ENCODE results near the gene AMH.

Gene AMH

DNA sequence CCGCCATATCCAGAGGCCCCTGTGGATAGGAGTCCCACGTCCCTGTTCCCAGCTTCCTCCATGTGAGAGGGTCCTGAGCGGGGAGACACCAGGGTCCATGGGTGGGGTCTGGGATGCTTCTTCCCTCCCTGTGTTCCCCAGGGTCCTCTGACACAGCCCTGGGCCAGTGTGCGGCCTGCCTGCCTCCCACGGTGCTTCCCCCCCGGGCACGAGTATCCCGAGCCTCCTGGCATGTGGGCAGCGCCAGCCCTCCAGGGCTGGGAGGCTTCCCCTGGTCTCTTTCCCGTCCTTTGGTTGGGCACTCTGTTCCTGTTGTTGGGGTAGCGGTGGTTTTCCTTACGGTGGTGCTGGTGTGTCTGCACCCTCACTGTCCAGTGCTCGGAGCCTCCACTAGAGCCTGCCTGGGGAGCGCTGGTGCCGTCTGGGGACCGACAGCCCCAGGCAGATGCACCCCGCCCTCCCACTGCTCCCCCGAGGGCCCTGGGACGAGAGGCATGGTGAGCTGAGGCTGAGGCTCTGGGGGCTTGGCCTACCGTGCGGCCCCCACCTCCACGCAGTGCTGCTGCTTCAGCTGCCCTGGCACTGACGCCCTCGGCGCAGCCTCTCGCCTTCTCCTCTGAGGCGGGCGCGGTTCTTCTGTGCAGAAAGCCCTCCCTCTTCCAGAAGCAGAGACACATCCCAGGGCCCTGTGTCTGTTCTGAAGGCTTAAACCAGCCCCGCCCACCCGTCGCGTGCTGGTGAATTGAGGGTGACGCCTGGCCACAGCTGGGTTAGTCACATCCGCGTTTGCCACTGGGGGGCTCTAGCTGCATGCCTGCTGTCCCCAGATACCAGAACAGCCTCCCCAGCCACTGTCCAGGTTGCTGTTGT, 40.9 kb upstream of the AMH start:
- no peak overlapping the region for H3K27ac ChIP-seq
- TF ChIP-seq ZFX (IDR thresholded peaks at IDR 0.05; ENCODE audit: borderline replicate concordance): no peak
- TF ChIP-seq, protein P1, sequence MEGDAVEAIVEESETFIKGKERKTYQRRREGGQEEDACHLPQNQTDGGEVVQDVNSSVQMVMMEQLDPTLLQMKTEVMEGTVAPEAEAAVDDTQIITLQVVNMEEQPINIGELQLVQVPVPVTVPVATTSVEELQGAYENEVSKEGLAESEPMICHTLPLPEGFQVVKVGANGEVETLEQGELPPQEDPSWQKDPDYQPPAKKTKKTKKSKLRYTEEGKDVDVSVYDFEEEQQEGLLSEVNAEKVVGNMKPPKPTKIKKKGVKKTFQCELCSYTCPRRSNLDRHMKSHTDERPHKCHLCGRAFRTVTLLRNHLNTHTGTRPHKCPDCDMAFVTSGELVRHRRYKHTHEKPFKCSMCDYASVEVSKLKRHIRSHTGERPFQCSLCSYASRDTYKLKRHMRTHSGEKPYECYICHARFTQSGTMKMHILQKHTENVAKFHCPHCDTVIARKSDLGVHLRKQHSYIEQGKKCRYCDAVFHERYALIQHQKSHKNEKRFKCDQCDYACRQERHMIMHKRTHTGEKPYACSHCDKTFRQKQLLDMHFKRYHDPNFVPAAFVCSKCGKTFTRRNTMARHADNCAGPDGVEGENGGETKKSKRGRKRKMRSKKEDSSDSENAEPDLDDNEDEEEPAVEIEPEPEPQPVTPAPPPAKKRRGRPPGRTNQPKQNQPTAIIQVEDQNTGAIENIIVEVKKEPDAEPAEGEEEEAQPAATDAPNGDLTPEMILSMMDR (IDR thresholded peaks at IDR 0.05): no peak

DNA sequence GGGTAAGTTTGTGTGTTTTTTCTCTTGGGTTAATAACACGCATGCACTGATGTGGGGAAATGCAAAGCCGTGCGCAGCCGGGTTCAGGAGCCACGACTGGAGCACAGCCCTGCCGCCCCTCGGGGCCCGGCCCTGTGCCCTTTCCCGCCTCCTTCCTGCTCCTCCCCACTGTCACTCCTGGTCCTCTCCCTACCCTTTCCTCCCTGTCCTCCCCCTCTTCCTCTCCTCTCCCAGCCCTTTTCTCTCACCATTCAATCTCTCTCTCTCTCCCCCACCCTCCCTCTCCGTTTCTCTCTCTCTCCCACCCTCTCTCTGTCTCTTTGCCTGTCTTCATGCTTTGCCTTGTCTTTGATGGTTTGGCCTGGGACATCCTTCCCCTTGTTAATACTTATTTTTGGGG, 40.1 kb upstream of the AMH start:
- no peak for TF ChIP-seq ZFX (IDR thresholded peaks at IDR 0.05; ENCODE audit: borderline replicate concordance)
- TF ChIP-seq, protein P1 (IDR thresholded peaks at IDR 0.05): no peak
- no peak overlapping the region for H3K27ac ChIP-seq

DNA sequence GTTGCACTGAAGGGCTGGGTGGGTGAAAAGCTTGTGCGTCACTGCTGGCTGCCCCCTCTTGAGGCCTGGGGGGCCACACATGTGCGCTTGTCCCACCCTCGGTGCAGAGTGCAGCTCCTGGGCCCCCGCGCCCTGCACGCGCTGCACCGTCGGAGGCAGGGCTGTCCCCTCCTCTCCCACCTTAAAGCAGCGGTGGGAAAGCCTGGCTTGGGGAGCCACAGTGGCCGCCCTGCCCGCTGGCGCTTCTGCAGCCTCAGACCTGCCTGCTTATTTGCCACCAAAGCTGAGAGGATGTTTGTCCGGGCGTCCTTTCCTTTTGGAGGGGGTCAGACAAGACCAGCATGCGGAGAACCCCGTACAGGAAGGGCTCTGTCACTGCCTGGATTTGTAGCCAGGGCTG, 39.7 kb upstream of the AMH start:
- H3K27ac ChIP-seq: no peak overlapping the region

DNA sequence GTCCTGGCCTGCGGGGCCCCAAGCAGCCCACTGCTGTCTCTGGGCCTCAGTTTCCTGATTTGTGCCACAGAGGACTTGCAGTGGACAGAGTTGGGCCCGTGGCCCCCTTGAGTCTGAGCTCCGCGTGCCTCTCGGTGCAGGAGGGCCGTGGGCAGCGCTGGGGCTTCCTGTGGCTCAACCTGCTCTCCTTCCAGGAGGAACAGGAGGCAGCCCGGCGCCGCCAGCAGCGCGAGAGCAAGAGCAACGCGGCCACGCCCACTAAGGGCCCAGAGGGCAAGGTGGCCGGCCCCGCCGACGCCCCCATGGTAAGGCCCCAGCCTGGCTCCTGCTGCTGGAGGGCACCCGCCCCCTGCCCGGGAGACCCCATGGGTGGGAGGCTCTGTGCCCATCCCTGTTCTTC, 38.9 kb upstream of the AMH start:
- TF ChIP-seq ZFX (IDR thresholded peaks at IDR 0.05; ENCODE audit: borderline replicate concordance): no peak
- TF ChIP-seq, protein P1 (IDR thresholded peaks at IDR 0.05): no peak
- no peak overlapping the region for H3K27ac ChIP-seq

More for the DNA sequence above, 39.7 kb upstream of the AMH start:
- no peak for TF ChIP-seq ZFX (IDR thresholded peaks at IDR 0.05; ENCODE audit: borderline replicate concordance)
- TF ChIP-seq, protein P1 (IDR thresholded peaks at IDR 0.05): no peak

DNA sequence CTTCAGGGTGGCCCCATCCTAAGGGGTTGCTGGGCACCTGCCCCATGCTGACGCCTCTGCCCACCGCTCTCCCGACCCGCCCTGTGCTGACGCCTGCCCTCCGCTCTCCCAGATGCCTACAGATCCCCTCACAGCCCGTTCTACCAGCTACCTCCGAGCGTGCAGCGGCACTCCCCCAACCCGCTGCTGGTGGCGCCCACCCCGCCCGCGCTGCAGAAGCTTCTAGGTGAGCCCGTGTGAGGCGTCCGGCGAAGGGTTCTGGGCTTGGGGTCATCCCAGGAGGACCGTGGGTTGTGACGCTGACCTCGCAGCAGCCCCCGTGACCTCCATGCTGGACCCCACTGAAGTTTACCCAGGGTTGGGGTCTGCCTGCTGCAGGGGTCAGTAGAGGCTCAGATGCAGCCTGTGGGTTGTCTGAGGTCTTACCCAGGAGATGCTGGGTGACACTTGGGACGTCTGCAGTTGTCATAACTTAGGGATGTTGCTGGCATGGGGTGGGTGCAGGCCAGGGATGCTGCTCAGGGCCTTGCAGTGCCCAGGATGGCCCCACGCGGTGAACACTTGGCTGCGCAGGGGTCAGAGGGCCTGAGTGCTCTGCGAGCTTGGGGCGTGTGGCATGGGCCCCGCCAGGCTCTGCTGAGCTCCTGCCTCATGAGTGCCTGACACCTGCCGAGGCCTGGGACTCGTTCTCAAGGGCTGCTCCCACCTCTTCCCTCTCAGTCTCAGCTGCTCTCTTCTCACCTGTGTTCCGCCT, 38.0 kb upstream of the AMH start:
- H3K27ac ChIP-seq: no peak overlapping the region
- TF ChIP-seq, protein P1 (IDR thresholded peaks at IDR 0.05): no peak
- TF ChIP-seq ZFX (IDR thresholded peaks at IDR 0.05; ENCODE audit: borderline replicate concordance): no peak

DNA sequence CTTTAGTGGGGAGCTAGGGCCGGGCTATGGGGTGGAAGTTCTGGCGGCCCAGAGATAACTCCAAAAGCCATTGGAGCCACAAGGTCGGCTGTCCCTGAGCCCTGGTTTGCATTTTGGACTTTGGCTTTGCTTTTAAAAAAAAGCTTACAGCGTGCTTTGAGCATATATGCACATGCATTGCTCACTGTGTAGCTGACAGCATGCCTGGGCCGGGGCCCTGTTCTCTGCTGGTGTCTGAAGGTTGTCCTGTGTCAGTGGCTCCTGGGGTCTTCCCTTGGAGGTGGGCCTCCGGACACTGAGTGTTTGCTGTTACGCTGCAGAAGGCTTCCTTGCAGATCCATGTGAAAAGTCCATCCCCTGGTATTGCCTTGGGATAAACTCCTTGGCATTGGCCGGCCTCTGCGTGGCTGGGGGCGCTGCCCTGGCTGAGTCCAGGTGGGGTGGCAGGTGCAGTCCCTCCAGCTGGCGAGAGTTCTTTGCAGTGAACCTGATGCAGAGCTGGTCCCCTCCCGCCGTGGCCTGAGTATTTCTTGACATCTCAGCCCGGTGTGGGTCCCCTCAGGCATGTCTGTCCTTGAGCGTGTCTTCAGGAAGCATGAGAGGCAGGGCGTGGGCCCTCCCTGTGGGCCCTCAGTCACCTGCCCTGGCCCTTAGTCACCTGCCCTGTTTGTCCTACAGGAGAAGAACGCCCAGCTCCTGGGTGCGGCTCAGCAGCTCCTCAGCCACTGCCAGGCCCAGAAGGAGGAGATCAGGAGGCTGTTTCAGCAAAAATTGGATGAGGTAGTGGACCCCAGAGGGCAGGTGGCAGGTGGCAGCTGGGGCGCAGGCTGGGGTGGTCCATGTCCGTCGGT, 36.0 kb upstream of the AMH start:
- H3K27ac ChIP-seq: no peak overlapping the region
- TF ChIP-seq, protein P1 (IDR thresholded peaks at IDR 0.05): no peak
- TF ChIP-seq ZFX (IDR thresholded peaks at IDR 0.05; ENCODE audit: borderline replicate concordance): no peak

All from 22Rv1 (cell line).